ENCODE measurements around the gene PPIC. TPM values are rescaled to one million over a fixed set of nuclear protein-coding genes. Genes with fewer than 3 reads are reported as not detected.

Gene PPIC
- total RNA-seq, 1 experiment from 2014 or later = 10.8 TPM

- peaks cover 18% of the 10 kb centered on the region for H3K23me2 ChIP-seq (ENCODE audit: insufficient read length, low read depth, low read length, poor library complexity, severe bottlenecking)
- no peak overlapping the region for H3K27ac Mint-ChIP-seq
- H3K56ac ChIP-seq (ENCODE audit: insufficient read length, low read depth, low read length) = no peak overlapping the region
- peaks cover 30 to 37% of the 10 kb centered on the region in 2 experiments for H3K4me1 Mint-ChIP-seq
- no peak overlapping the region for H2AFZ ChIP-seq (ENCODE audit: low read length)
- H2BK5ac ChIP-seq (ENCODE audit: insufficient read length, low read length) = no peak overlapping the region
- no peak overlapping the region for H4K91ac ChIP-seq (ENCODE audit: insufficient read length, low read depth, low read length)
- no peak overlapping the region for H4K8ac ChIP-seq (replicated peaks; ENCODE audit: insufficient read length, low read depth, low read length)
- H3K9me3 Mint-ChIP-seq = no peaks in the 10 kb centered on the region; a peak in 1 of 5 replicates
- H3K36me3 Mint-ChIP-seq (ENCODE audit: insufficient read depth in 1 of 3, low read depth in 3 of 3) = no peaks in the 10 kb centered on the region; a peak in 1 of 7 replicates
- no peak overlapping the region for H3K14ac ChIP-seq (ENCODE audit: insufficient read depth, low read length)
- TF ChIP-seq CTCF (conservative IDR thresholded peaks at IDR 0.05) = no peak
- no peaks in the 10 kb centered on the region for H3K79me2 ChIP-seq (ENCODE audit: insufficient read depth, low read length)
- no peak overlapping the region for H3K27ac ChIP-seq (ENCODE audit: insufficient read length, low read depth, low read length)
- H3K4me1 ChIP-seq (ENCODE audit: insufficient read depth, low read length) = peaks cover 7% of the 10 kb centered on the region
- whole genome bisulfite sequencing (ENCODE audit: extremely low coverage, insufficient read length, low lambda C conversion rate) = no CpG with 5 or more reads among the region's 3 CpGs
- peaks cover 92% of the 10 kb centered on the region for H3K27me3 Mint-ChIP-seq (ENCODE audit: low read depth)
- no peak overlapping the region for H3T11ph ChIP-seq (ENCODE audit: low read length)
- H3K23ac ChIP-seq (ENCODE audit: insufficient read length, low read depth, low read length) = no peak overlapping the region
- H4K20me1 ChIP-seq (ENCODE audit: control insufficient read depth, insufficient read depth, insufficient read length) = no peaks in the 10 kb centered on the region
- H2BK15ac ChIP-seq (ENCODE audit: low read depth, low read length) = no peak overlapping the region
- no peak overlapping the region for H2BK12ac ChIP-seq (ENCODE audit: insufficient read length, low read depth, low read length)
- no peak overlapping the region for H3K18ac ChIP-seq (ENCODE audit: insufficient read length, low read depth, low read length)
- H3K4me2 ChIP-seq (ENCODE audit: insufficient read depth, insufficient read length, low read length) = no peak overlapping the region
- H2BK120ac ChIP-seq (ENCODE audit: low read depth, low read length, poor library complexity, severe bottlenecking) = no peak overlapping the region
- H2BK20ac ChIP-seq (ENCODE audit: low read depth, low read length, poor library complexity, severe bottlenecking) = no peak overlapping the region
- DNase-seq = no peak
- H3K4ac ChIP-seq (ENCODE audit: low read depth, low read length) = no peak overlapping the region
- H3K27me3 ChIP-seq (ENCODE audit: insufficient read depth, low read length) = peaks cover 47% of the 10 kb centered on the region
- H3K4me3 Mint-ChIP-seq = no peak overlapping the region
- no peak overlapping the region for H2AK5ac ChIP-seq (ENCODE audit: insufficient read length, low read length)
- no peaks in the 10 kb centered on the region for H3K79me1 ChIP-seq (ENCODE audit: insufficient read depth, low read depth, low read length, poor library complexity, severe bottlenecking)
- no peaks in the 10 kb centered on the region for H3K9me3 ChIP-seq (ENCODE audit: control insufficient read depth, low read depth, low read length)
- no peak overlapping the region for H4K5ac ChIP-seq (ENCODE audit: insufficient read length, low read depth, low read length)
- no peak overlapping the region for H3K9ac ChIP-seq (ENCODE audit: extremely low read depth, insufficient read length, low read length)
Observed at GRCh38 chr5:123083298-123083697, 46.8 kb upstream of the PPIC start.
